Right cardiac atrium (tissue), 5 donors: ENCODE results near the gene TULP4. TPM values are rescaled to one million over a fixed set of nuclear protein-coding genes. Genes with fewer than 3 reads are reported as not detected.

Experiments used
- ATAC-seq, 2 donors: fragments of 200-7000 bp; cut with Tn5 transposase; one replicate each; pipeline versions ENCODE4 v1.8.0 to v1.9.1; 2020; ENCODE audit warnings: moderate library complexity in 2 of 2, mild to moderate bottlenecking in 1 of 2
- DNase-seq, 3 donors: peaks; one replicate each; pipeline ENCODE4 v3.0.0-alpha.2; 2020
- H3K27ac ChIP-seq: one replicate; pipeline ENCODE4 v1.5.1; 2013; ENCODE audit warnings: mild to moderate bottlenecking, low read length, control low read depth, moderate library complexity
- H3K27me3 ChIP-seq: one replicate; pipeline ENCODE4 v1.6.1; 2013; ENCODE audit not compliant: control insufficient read depth, insufficient read depth
- H3K4me1 ChIP-seq: one replicate; pipeline ENCODE4 v1.6.1; 2013; ENCODE audit warnings: low read length; ENCODE audit not compliant: control insufficient read depth, insufficient read depth
- H3K4me3 ChIP-seq: one replicate; pipeline ENCODE4 v1.5.1; 2013; ENCODE audit warnings: low read length, control low read depth
- H3K9me3 ChIP-seq: one replicate; pipeline ENCODE4 v1.6.1; 2013; ENCODE audit warnings: low read length; ENCODE audit not compliant: control insufficient read depth
- WGBS: extraction: QIAGEN DNeasy Blood & Tissue Kit; methylation state at CpG from one replicate; pipeline ENCODE4 v1.1.7; 2013; 5-methylcytosine and 5-hydroxymethylcytosine counted together
- intact Hi-C, 4 donors: fragments of 100-400 bp; cut with DNase I; formaldehyde crosslinking; loops; one replicate each; pipeline versions ENCODE4 v1.11.0 to v1.14.0; 2022 to 2023
- polyA plus RNA-seq: library from polyadenylated mRNA; stranded (reverse); fragments of 200-250 nt; gene quantifications from one replicate; pipeline ENCODE4 v1.2.3, GENCODE V29; 2013
- total RNA-seq, 4 donors: library from RNA; stranded (reverse); fragmentation: NEBNext Ultra II Directional; extraction: Animal tissue kit (Norgen Biotek cat#: 25700); gene quantifications; one replicate each; pipeline ENCODE4 v1.2.1, GENCODE V29; 2021
- donor health status: healthy with polysubstance abuse.
- donor health status: DM: no; HTN: yes; CAD: no.
- donor health status: DM: no; HTN: no; CAD: no.
- donor health status: DM: no; HTN: yes; CAD: no; lungs with severe emphysema.
- donor health status: DM: yes; HTN: yes; CAD: no.

Gene TULP4
- total and polyA plus RNA-seq, 5 donors, result 14.7 to 228 (median 171) TPM

- DNase-seq (no peak), ATAC-seq (no peak)
- H3K9me3 ChIP-seq, result no peaks in the 10 kb centered on the region
- H3K4me3 ChIP-seq, result no peak overlapping the region
- no peaks in the 10 kb centered on the region for H3K27me3 ChIP-seq
- no peaks in the 10 kb centered on the region for H3K4me1 ChIP-seq
- intact Hi-C loops, result no loop called here
- no peak overlapping the region for H3K27ac ChIP-seq
- WGBS, result 80% methylated on average over 13 of the region's 13 CpGs
Observed at GRCh38 chr6:158431560-158431959, 119.3 kb downstream of the TULP4 start.

GRCh38 chr6:158437571-158437970 lies 125.3 kb downstream of the TULP4 start:
- Histone ChIP-seq H3K27ac (no peak overlapping the region), H3K4me3 (no peak overlapping the region), H3K27me3 (no peaks in the 10 kb centered on the region), H3K4me1 (no peaks in the 10 kb centered on the region), H3K9me3 (no peaks in the 10 kb centered on the region)
- no peak for ATAC-seq
- no peak for DNase-seq
- intact Hi-C loops, result no loop called here
- 94% methylated on average over 3 of the region's 3 CpGs for whole genome bisulfite sequencing

GRCh38 chr6:158438226-158438625 lies 126.0 kb downstream of the TULP4 start:
- ATAC-seq (no peak), DNase-seq (no peak)
- Histone ChIP-seq H3K9me3 (no peaks in the 10 kb centered on the region), H3K4me1 (no peaks in the 10 kb centered on the region), H3K27ac (no peak overlapping the region), H3K27me3 (no peaks in the 10 kb centered on the region), H3K4me3 (no peak overlapping the region)
- intact Hi-C loops, result no loop called here
- 91% methylated on average over 7 of the region's 7 CpGs for WGBS

GRCh38 chr6:158439255-158439654 lies 127.0 kb downstream of the TULP4 start:
- H3K27me3 ChIP-seq, result no peaks in the 10 kb centered on the region
- no peaks in the 10 kb centered on the region for H3K9me3 ChIP-seq
- ATAC-seq (no peak), DNase-seq (no peak)
- no peak overlapping the region for H3K27ac ChIP-seq
- intact Hi-C loops, result no loop called here
- H3K4me3 ChIP-seq, result no peak overlapping the region
- H3K4me1 ChIP-seq, result no peaks in the 10 kb centered on the region

GRCh38 chr6:158441716-158442215 lies 129.5 kb downstream of the TULP4 start:
- ATAC-seq, result peak; percentile 83 to 88
- peak; percentile 52 to 70 (median 63) for DNase-seq
- H3K4me1 ChIP-seq, result no peaks in the 10 kb centered on the region
- no peak overlapping the region for H3K4me3 ChIP-seq
- H3K27me3 ChIP-seq, result no peaks in the 10 kb centered on the region
- intact Hi-C loops, result no loop called here
- WGBS, result 27% methylated on average over 7 of the region's 7 CpGs
- H3K27ac ChIP-seq, result peak overlapping the region; percentile 3
- no peaks in the 10 kb centered on the region for H3K9me3 ChIP-seq

- Histone ChIP-seq H3K4me3 (no peak overlapping the region), H3K4me1 (no peaks in the 10 kb centered on the region), H3K27me3 (no peaks in the 10 kb centered on the region), H3K27ac (no peak overlapping the region), H3K9me3 (no peaks in the 10 kb centered on the region)
- DNase-seq (no peak), ATAC-seq (peak in 1 of 2 donors; percentile 17)
- intact Hi-C loops, result no loop called here
- WGBS, result 82% methylated on average over 4 of the region's 4 CpGs
Observed at GRCh38 chr6:158442306-158442705, 130.0 kb downstream of the TULP4 start.

- Histone ChIP-seq H3K4me1 (no peaks in the 10 kb centered on the region), H3K4me3 (no peak overlapping the region), H3K9me3 (no peaks in the 10 kb centered on the region), H3K27ac (no peak overlapping the region), H3K27me3 (no peaks in the 10 kb centered on the region)
- WGBS, result 94% methylated on average over 5 of the region's 5 CpGs
- intact Hi-C loops, result no loop called here
- ATAC-seq (no peak), DNase-seq (no peak)
Observed at GRCh38 chr6:158445426-158446085, 133.3 kb downstream of the TULP4 start.

- no peaks in the 10 kb centered on the region for H3K27me3 ChIP-seq
- H3K4me3 ChIP-seq, result no peak overlapping the region
- ATAC-seq, result no peak
- H3K27ac ChIP-seq, result no peak overlapping the region
- intact Hi-C loops, result no loop called here
- no peaks in the 10 kb centered on the region for H3K4me1 ChIP-seq
- no peak for DNase-seq
- 94% methylated on average over 14 of the region's 14 CpGs for WGBS
- H3K9me3 ChIP-seq, result no peaks in the 10 kb centered on the region
Observed at GRCh38 chr6:158448856-158449255, 136.6 kb downstream of the TULP4 start.

GRCh38 chr6:158452191-158452590 lies 139.9 kb downstream of the TULP4 start:
- Histone ChIP-seq H3K9me3 (no peaks in the 10 kb centered on the region), H3K4me1 (no peaks in the 10 kb centered on the region), H3K27ac (no peak overlapping the region), H3K4me3 (no peak overlapping the region), H3K27me3 (no peaks in the 10 kb centered on the region)
- DNase-seq, result no peak
- 84% methylated on average over 7 of the region's 7 CpGs for WGBS
- intact Hi-C loops, result no loop called here
- ATAC-seq, result no peak

- H3K27ac ChIP-seq, result no peak overlapping the region
- ATAC-seq, result no peak
- intact Hi-C loops, result no loop called here
Observed at GRCh38 chr6:158457131-158457530, 144.9 kb downstream of the TULP4 start.

GRCh38 chr6:158457616-158458278 lies 145.5 kb downstream of the TULP4 start:
- no peak overlapping the region for H3K4me3 ChIP-seq

More at GRCh38 chr6:158457131-158457530, 144.9 kb downstream of the TULP4 start:
- 92% methylated on average over 7 of the region's 7 CpGs for WGBS
- H3K27me3 ChIP-seq, result no peaks in the 10 kb centered on the region
- H3K9me3 ChIP-seq, result no peaks in the 10 kb centered on the region
- no peak for DNase-seq
- no peak overlapping the region for H3K4me3 ChIP-seq
- no peaks in the 10 kb centered on the region for H3K4me1 ChIP-seq

More at GRCh38 chr6:158457616-158458278, 145.5 kb downstream of the TULP4 start:
- no peak overlapping the region for H3K27ac ChIP-seq
- H3K9me3 ChIP-seq, result no peaks in the 10 kb centered on the region
- no peaks in the 10 kb centered on the region for H3K27me3 ChIP-seq
- ATAC-seq (no peak), DNase-seq (no peak)
- 88% methylated on average over 4 of the region's 4 CpGs for WGBS
- intact Hi-C loops, result no loop called here
- no peaks in the 10 kb centered on the region for H3K4me1 ChIP-seq
